Spinal cord (tissue), 10 donors: Measurements from ENCODE around the gene TRAPPC2L. TPM values are rescaled to one million over a fixed set of nuclear protein-coding genes. Genes with fewer than 3 reads are reported as not detected.

Experiments
- DNase-seq, 6 donors: peaks; one replicate each; pipeline versions ENCODE4 v3.0.0 to v3.0.0-alpha.2; 2013 to 2015; ENCODE audit warnings: low spot score in 6 of 6, low read depth in 4 of 6
- H3K27ac ChIP-seq: one replicate; pipeline ENCODE4 v1.5.1; 2013; ENCODE audit warnings: low read depth, low read length, control low read depth
- H3K27me3 ChIP-seq: one replicate; pipeline ENCODE4 v1.6.1; 2013; ENCODE audit warnings: low read length; ENCODE audit not compliant: control insufficient read depth, insufficient read depth
- H3K36me3 ChIP-seq: one replicate; pipeline ENCODE4 v1.6.1; 2013; ENCODE audit warnings: low read length; ENCODE audit not compliant: control insufficient read depth, insufficient read depth
- H3K4me1 ChIP-seq: one replicate; pipeline ENCODE4 v1.6.1; 2013; ENCODE audit warnings: low read length; ENCODE audit not compliant: control insufficient read depth, insufficient read depth
- H3K4me3 ChIP-seq: one replicate; pipeline ENCODE4 v1.5.1; 2013; ENCODE audit warnings: low read depth, low read length, control low read depth
- H3K9me3 ChIP-seq: one replicate; pipeline ENCODE4 v1.6.1; 2013; ENCODE audit warnings: low read length; ENCODE audit not compliant: control insufficient read depth, insufficient read depth
- WGBS: methylation state at CpG from one replicate; pipeline ENCODE4 v1.1.5; 2013; ENCODE audit warnings: missing lambda C conversion rate; ENCODE audit not compliant: insufficient coverage; 5-methylcytosine and 5-hydroxymethylcytosine counted together
- polyA plus RNA-seq, 2 donors: library from polyadenylated mRNA; unstranded; fragments of 120-200 nt; gene quantifications; one replicate each; pipeline ENCODE4 v1.2.1, GENCODE V29; 2013; ENCODE audit not compliant: insufficient read length in 2 of 2
- total RNA-seq, 2 donors: library from RNA; depleted of rRNA in 1 of 2; stranded (reverse); fragments of 120-200 nt in 1 of 2; fragments of >200 nt in 1 of 2; gene quantifications; one replicate each; pipeline versions ENCODE4 v1.2.3 to v1.2.4, GENCODE V29; 2013 to 2014
- donor health status: healthy.

The TRAPPC2L gene
- total and polyA plus RNA-seq, 4 donors: 36.3 to 131 (median 89.9) TPM

- Histone ChIP-seq H3K9me3 (no peaks in the 10 kb centered on the region), H3K36me3 (peaks cover 73% of the 10 kb centered on the region), H3K27ac (no peak overlapping the region), H3K27me3 (no peaks in the 10 kb centered on the region), H3K4me1 (no peaks in the 10 kb centered on the region), H3K4me3 (no peak overlapping the region)
- DNase-seq: peak in 2 of 6 donors; percentile 18 to 27
- WGBS: 58% methylated on average over 8 of the region's 11 CpGs
Measured at GRCh38 chr16:88844419-88845036, 12.4 kb upstream of the TRAPPC2L start.

- no peaks in the 10 kb centered on the region for H3K4me1 ChIP-seq
- H3K27me3 ChIP-seq: no peaks in the 10 kb centered on the region
- no peak overlapping the region for H3K4me3 ChIP-seq
- H3K36me3 ChIP-seq: peaks cover 73% of the 10 kb centered on the region
- H3K9me3 ChIP-seq: no peaks in the 10 kb centered on the region
- no peak for DNase-seq
- 95% methylated on average over 9 of the region's 9 CpGs for WGBS
- H3K27ac ChIP-seq: no peak overlapping the region
Measured at GRCh38 chr16:88846088-88846487, 10.8 kb upstream of the TRAPPC2L start.

GRCh38 chr16:88847654-88848053 is 9.3 kb upstream of the TRAPPC2L start:
- H3K36me3 ChIP-seq: peaks cover 62% of the 10 kb centered on the region
- no peaks in the 10 kb centered on the region for H3K9me3 ChIP-seq
- DNase-seq: no peak
- no peak overlapping the region for H3K4me3 ChIP-seq
- 90% methylated on average over 16 of the region's 18 CpGs for WGBS
- no peaks in the 10 kb centered on the region for H3K27me3 ChIP-seq
- H3K4me1 ChIP-seq: no peaks in the 10 kb centered on the region
- no peak overlapping the region for H3K27ac ChIP-seq

- H3K9me3 ChIP-seq: no peaks in the 10 kb centered on the region
- H3K27ac ChIP-seq: no peak overlapping the region
- H3K4me1 ChIP-seq: peaks cover 3% of the 10 kb centered on the region
- no peaks in the 10 kb centered on the region for H3K27me3 ChIP-seq
- WGBS: 89% methylated on average over 20 of the region's 21 CpGs
- no peak overlapping the region for H3K4me3 ChIP-seq
- H3K36me3 ChIP-seq: peaks cover 57% of the 10 kb centered on the region
- DNase-seq: no peak
Measured at GRCh38 chr16:88848557-88848956, 8.4 kb upstream of the TRAPPC2L start.

DNA sequence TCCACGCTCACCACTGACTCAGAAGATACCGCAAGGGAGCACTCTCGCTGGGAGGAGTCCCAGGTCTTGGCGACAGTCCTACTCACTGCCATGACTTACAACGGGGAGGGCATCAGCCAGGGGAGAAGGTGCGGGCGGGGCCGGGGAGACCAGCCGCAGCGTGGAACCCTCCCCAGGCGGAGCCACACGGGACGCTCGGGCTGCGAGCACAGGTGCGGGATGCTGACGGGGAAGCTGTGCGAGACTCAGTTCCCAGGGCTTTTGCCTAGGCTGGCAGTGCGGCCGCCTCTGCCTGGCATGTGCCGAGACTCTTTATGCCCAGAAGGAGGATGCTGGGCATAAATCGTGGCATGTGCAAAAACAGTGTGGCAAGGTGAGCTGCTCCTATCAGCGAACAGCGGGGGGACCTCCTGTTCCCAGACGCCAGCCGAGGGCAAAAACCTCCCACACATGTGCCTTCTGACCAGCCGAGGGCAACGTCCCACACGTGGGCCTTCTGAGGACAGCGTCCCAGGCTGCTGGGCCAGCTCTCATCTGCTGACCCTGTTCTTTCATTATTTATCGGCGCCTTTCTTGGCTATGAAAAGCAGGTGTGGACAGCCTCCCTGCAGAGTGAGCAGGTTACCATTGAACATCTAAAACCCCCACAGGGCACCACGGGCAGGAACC is 6.3 kb upstream of the TRAPPC2L start:
- peaks cover 59% of the 10 kb centered on the region for H3K36me3 ChIP-seq
- no peaks in the 10 kb centered on the region for H3K9me3 ChIP-seq
- H3K4me1 ChIP-seq: peaks cover 14% of the 10 kb centered on the region
- no peak overlapping the region for H3K27ac ChIP-seq
- DNase-seq: no peak
- H3K4me3 ChIP-seq: no peak overlapping the region
- WGBS: 90% methylated on average over 28 of the region's 33 CpGs
- no peaks in the 10 kb centered on the region for H3K27me3 ChIP-seq

DNA sequence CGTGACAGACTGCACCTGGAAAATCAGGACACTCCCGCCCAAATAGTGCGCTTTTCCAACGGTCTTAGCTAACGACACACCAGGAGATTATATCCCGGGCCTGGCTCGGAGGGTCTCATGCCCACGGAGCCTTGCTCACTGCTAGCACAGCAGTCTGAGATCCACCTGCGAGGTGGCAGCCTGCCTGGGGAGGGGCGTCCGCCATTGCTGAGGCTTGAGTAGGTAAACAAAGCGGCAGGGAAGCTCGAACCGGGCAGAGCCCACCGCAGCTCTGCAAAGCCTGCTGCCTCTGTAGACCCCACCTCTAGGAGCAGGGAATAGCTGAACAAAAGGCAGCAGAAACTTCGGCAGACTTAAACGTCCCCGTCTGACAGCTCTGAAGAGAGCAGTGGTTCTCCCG is 5.3 kb upstream of the TRAPPC2L start:
- 94% methylated on average over 19 of the region's 19 CpGs for WGBS
- Histone ChIP-seq H3K36me3 (peaks cover 56% of the 10 kb centered on the region), H3K9me3 (no peaks in the 10 kb centered on the region), H3K4me3 (no peak overlapping the region), H3K4me1 (peaks cover 22% of the 10 kb centered on the region), H3K27ac (no peak overlapping the region), H3K27me3 (no peaks in the 10 kb centered on the region)
- DNase-seq: no peak

- no peaks in the 10 kb centered on the region for H3K9me3 ChIP-seq
- H3K27ac ChIP-seq: no peak overlapping the region
Measured at GRCh38 chr16:88853325-88853941, 3.5 kb upstream of the TRAPPC2L start.

GRCh38 chr16:88854306-88855111 is 2.4 kb upstream of the TRAPPC2L start:
- H3K36me3 ChIP-seq: peaks cover 42% of the 10 kb centered on the region
- no peaks in the 10 kb centered on the region for H3K27me3 ChIP-seq
- WGBS: 83% methylated on average over 15 of the region's 20 CpGs
- no peak overlapping the region for H3K4me3 ChIP-seq
- H3K27ac ChIP-seq: no peak overlapping the region
- no peak for DNase-seq
- no peaks in the 10 kb centered on the region for H3K9me3 ChIP-seq
- peaks cover 35% of the 10 kb centered on the region for H3K4me1 ChIP-seq

More at GRCh38 chr16:88853325-88853941, 3.5 kb upstream of the TRAPPC2L start:
- Histone ChIP-seq H3K27me3 (no peaks in the 10 kb centered on the region), H3K4me1 (peaks cover 32% of the 10 kb centered on the region), H3K4me3 (no peak overlapping the region), H3K36me3 (peaks cover 42% of the 10 kb centered on the region)
- 82% methylated on average over 15 of the region's 17 CpGs for WGBS
- DNase-seq: no peak

DNA sequence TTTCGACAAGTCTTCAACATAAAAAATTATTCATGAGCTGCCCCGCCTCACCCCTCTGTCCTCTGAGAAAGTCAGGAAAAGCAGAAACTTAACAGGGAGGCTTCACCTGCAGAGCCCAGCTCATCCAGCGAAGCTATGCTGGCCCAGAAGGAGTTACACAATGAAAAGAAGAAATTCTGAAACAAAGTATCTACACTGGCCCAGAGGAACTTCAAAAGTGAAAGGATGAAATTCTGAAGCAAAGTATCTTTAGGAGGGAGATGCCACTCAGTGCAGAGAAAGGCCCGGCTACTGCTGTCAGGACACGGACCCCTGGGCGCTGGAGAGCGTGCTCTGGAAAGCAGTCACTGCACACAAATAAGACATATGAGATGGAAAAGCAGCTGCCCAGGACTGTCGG is 1.8 kb upstream of the TRAPPC2L start:
- H3K4me1 ChIP-seq: peaks cover 35% of the 10 kb centered on the region
- H3K9me3 ChIP-seq: no peaks in the 10 kb centered on the region
- no peaks in the 10 kb centered on the region for H3K27me3 ChIP-seq
- DNase-seq: no peak
- peaks cover 42% of the 10 kb centered on the region for H3K36me3 ChIP-seq
- H3K4me3 ChIP-seq: no peak overlapping the region
- WGBS: no CpG with 5 or more reads among the region's 8 CpGs
- no peak overlapping the region for H3K27ac ChIP-seq
